HG02642 (cell line): ENCODE measurements around the gene CHD2.

Experiments used
- ATAC-seq: cut with Tn5 transposase; IDR thresholded peaks from one replicate; pipeline ENCODE4 v1.9.1; 2021; ENCODE audit warnings: mild to moderate bottlenecking; ENCODE audit not compliant: unreplicated experiment, poor library complexity

Gene CHD2

DNA sequence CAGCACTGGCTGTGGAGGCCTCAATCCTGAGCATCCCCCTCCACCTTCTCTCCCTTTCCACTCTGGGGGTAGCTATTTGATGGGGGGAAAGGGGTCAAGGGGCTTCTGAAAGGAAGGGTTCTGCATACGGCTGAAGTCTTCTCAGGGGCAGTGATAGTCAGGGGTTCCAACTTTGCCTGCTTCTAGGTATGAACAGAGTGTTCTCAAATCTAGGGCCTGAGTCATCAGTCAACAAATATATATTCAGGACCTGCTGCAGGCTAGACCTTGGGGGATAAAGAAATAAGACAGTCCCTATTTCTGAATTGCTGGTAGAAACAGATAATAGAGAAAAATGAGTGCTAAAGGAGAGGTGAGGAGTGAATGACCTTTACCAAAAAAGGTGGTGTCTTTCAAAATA is 176.1 kb downstream of the CHD2 start:
- no peak for ATAC-seq

- no peak for ATAC-seq
These were observed 176.8 kb downstream of the CHD2 start for GRCh38 chr15:93076875-93077274.
